Endothelial cell of umbilical vein (primary cell): ENCODE data around the gene RAB40B.

Experiments
- CTCF ChIP-seq, 2 donors: IDR thresholded peaks; 1 replicate in 1 of 2; 2 replicates in 1 of 2; pipeline ENCODE4 v1.5.1; 2011; ENCODE audit warnings: low read length in 2 of 2, mild to moderate bottlenecking in 2 of 2, moderate library complexity in 2 of 2, control low read depth in 1 of 2, inconsistent platforms in 1 of 2, low read depth in 1 of 2; ENCODE audit not compliant: insufficient read depth in 1 of 2; ENCODE audit errors: extremely low read depth in 1 of 2
- EZH2 ChIP-seq: IDR thresholded peaks from 2 replicates; pipeline ENCODE4 v1.6.1; 2012; ENCODE audit warnings: borderline replicate concordance, low read depth, mild to moderate bottlenecking, moderate library complexity, low read length, inconsistent platforms; ENCODE audit not compliant: severe bottlenecking
- JUN ChIP-seq: IDR thresholded peaks from 2 replicates; pipeline ENCODE4 v1.6.1; 2011; ENCODE audit warnings: borderline replicate concordance, low read depth; ENCODE audit not compliant: insufficient read length, insufficient read depth
- MAX ChIP-seq: IDR thresholded peaks from 2 replicates; pipeline ENCODE4 v1.6.1; 2011; ENCODE audit not compliant: insufficient read depth, insufficient read length
- MYC ChIP-seq: IDR thresholded peaks from one replicate; pipeline ENCODE4 v1.6.1; 2011; ENCODE audit warnings: mild to moderate bottlenecking, low read depth, low read length
- POLR2A ChIP-seq: IDR thresholded peaks from 2 replicates; pipeline ENCODE4 v1.6.1; 2012; ENCODE audit warnings: low read depth, mild to moderate bottlenecking, control low read depth, low read length
- POLR2AphosphoS5 ChIP-seq: IDR thresholded peaks from 2 replicates; pipeline ENCODE4 v1.6.1; 2012; ENCODE audit warnings: low read depth, mild to moderate bottlenecking, control low read depth, low read length, moderate library complexity; ENCODE audit not compliant: insufficient read depth

GRCh38 chr17:82662711-82663261 is 35.7 kb downstream of the RAB40B start:
- TF ChIP-seq POLR2A (no peak), CTCF (IDR thresholded peaks at IDR 0.05; ENCODE audit: extremely low read depth in 1 of 2, insufficient read depth in 1 of 2, low read depth in 1 of 2, low read length in 2 of 2) (no peak), EZH2 (no peak), POLR2AphosphoS5 (no peak), MAX (no peak), JUN (no peak), MYC (no peak)
